Measurements from ENCODE around the gene SERTAD3.
"Not testable (repeated sequence)": the region's sequence is repeated elsewhere in the genome, so short reads cannot be mapped to it uniquely, and the experiment has no call there.

The SERTAD3 gene

DNA sequence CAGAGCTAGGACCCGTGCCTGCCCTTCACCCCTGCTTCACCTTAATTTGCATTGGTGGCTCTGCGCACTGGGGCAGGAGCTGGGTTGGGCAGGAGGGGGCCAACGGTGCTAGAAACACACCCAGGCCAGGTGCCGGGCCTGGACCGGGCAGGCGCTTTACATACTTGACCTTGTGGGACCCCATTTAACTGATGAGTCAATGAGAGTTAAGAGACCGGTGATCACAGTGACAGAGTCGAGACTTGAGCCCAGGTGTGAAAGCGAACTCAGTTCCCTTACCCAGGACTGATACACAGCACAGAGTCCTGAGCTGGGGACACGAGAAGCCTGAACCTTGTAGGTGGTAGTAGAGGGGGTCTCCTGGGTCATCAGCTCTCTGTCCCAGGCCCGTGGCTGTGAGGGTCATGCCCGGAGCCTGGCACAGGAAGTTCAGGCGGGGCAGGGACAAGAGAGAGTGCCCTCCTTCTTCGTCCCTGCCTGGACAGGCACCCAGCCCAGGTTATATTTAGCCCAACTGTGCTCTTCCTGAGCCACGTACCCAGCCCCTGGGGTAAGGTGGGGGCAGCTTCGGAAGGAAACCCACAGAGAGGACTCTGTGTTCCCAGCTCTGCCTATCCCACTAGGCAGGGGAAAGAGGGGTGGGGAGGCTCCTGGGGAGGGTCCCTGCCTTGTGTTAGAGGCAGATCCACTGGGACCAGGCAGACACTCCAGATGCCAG is 32.9 kb downstream of the SERTAD3 start:
- no peak for DNase-seq (ENCODE audit: low read depth in 3 of 3)

DNA sequence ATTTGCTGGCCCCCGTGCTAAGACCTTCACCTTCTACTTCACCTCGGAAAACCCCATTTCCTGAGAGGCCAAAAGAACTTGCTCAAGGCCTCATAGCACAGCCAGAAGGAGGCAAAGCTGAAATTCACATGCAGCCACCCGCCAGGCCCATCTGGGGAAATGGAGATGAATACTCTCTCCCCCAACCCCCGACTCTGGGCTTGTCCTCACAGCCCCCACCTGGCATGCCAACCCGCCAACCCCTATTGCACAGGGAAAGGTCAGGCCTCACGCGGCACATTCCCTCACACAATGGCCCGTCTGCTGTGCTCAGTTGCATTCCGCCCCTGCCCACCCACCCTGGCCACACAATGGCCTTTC is 34.1 kb downstream of the SERTAD3 start:
- no peak for DNase-seq (ENCODE audit: low read depth in 3 of 3)

DNA sequence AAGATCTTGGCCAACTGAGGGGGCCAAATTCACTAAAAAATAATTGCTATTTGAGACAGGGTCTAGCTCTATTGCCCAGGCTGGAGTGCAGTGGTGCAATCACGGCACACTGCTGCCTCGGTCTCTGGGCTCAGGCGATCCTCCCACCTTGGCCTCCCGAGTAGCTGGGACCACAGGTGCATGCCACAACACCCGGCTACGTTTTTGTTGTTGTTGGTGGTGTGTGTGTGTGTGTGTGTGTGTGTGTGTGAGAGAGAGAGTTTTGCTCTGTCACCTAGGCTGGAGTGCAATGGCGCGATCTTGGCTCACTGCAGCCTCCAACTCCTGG is 35.6 kb downstream of the SERTAD3 start:
- DNase-seq (ENCODE audit: low read depth in 3 of 3) = not testable (repeated sequence)

DNA sequence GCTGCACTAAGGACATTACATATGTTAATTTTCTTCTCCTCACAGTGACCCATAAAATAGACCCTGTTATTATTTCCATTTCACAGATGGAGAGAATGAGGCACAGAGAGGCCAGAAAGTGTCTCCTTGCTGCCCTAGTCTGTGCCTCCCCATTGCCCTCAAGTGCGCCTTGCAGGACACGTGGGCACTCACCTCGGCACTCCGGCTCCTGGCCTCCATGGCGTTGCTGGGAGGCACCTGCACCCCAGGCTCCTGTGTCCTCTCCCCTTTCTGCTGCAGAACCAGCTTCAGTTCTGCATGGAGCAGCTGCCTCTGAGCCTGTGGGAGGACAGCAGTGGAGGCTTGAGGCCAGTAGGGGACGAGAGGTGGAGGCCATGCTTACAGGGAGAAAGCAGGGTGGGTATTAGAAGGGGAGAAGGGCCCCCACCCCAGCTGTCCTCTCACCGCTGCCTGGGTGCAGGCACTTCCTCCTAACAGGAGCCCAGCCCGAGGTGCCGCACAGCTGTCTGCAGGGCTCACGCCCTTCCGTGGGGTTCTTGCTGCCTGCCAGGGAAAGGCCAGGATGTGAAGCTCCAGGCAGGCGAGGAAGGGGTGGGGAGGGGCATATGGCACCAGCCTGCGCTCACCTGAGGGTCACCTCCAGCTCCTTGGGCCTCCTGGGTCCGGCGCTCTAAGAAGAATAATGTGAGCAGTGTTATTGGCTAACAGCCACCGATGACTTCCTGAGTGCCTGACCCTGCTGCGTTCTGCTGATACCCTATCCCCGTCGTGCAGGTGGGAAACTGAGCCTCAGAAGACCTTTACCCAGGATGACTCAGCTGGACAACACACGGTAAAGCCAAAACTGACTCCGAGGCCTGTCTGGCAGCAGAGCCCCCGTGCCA is 36.2 kb downstream of the SERTAD3 start:
- no peak for DNase-seq (ENCODE audit: low read depth in 3 of 3)

DNA sequence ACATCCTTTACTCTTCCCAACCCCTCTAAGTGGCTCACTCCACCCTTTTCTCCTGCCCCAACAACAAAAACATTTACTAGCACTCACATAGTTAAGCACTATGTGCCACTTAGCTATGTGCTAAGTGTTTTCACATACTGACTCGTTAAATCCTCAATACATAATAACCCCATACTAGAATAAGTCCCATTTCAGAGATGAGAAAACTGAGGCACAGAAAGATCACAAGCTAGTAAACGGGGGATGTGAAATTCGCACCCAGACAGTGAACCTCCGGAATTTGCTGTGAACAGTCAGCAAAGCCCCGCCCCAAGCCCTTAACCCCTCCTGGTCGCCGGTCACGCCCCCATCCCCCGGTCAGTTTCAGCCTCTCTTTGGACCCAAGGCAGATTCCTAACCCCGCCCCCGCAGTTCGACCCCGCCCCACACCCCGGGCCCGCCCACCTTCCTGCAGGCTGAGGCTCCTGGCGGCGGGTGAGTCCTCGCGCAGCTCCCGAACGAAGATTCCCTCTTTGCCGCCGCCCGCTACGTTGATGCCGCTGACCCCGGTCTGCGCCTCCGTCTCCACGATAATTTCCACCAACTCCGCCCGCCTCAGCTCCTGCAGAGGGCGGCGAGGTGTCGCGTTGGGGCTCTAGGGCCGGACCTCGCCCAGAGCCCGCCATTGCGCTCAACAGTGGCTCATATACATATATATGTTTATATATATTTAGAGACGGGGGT is 40.7 kb downstream of the SERTAD3 start:
- DNase-seq (ENCODE audit: low read depth in 3 of 3) = peak; percentile 56 to 92 (median 57)

DNA sequence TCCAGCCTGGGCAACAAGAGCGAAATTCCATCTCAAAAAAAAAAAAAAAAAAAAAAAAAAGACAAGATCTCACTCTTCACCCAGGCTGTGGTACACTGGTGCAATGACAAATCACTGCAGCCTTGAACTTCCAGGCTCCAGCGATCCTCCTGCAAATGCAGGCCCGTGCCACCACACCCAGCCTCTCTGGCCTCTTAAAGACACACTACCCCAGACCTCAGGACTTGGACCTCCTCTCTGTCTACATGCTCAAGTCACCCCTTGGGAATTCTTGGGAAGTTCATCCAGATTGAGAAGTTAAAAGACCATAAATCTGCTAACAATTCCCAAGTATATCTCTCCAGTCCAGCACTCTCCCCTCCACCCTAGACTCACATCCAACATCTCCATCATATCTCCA is 43.6 kb downstream of the SERTAD3 start:
- DNase-seq (ENCODE audit: low read depth in 3 of 3) = no peak

DNA sequence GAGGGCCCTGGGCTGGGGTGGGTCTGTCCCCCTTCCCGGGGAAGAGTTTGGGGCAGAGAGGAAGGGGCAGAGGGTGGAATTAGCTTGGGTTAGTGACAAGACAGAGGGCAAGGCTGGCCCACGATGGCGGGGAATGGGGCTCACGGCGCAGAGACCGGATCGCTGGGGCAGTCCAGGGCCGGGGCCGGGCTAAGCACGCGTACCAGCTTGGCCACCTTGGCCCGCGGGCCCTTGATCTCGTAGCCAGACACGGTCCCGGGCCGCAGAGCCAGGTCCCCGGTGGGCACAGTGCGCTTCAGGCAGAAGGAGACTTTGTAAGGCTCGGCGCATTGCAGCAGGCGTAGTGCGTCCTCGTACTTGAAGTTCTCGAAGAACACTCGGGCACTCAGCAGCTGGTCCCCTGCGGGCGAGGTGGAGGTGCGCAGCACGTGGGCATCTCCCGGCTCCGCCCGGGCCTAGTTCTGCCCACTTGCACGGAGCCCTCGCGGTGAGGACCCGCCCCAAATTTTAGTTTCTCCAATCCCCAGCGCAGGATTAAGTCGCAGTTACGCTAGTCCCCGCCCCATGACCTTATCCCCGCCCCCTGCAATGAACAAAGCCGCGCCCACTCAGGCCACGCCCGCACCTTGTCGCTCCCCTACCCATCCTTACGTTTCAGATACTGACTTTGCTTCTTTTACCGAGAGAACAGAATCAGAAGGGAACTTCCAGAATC is 45.6 kb downstream of the SERTAD3 start:
- peak; percentile 40 to 73 (median 51) for DNase-seq (ENCODE audit: low read depth in 3 of 3)

DNA sequence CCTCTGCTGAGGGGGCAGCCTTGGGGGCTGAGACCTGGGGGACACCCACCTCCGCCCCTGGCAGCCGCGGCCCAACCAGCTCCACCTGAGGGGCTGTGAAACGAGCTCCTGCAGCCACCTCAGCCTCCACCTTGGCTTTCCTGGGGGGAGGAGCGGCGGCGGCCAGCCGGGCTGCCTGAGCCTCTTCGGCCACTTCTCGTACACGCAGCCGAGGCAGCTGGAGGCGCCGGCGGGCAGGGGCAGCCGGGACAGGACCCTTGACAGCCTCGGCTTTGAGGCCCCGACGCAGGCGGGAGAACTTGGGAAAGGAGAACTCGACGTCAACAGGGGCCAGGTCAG is 46.6 kb downstream of the SERTAD3 start:
- DNase-seq (ENCODE audit: low read depth in 3 of 3) = no peak

DNA sequence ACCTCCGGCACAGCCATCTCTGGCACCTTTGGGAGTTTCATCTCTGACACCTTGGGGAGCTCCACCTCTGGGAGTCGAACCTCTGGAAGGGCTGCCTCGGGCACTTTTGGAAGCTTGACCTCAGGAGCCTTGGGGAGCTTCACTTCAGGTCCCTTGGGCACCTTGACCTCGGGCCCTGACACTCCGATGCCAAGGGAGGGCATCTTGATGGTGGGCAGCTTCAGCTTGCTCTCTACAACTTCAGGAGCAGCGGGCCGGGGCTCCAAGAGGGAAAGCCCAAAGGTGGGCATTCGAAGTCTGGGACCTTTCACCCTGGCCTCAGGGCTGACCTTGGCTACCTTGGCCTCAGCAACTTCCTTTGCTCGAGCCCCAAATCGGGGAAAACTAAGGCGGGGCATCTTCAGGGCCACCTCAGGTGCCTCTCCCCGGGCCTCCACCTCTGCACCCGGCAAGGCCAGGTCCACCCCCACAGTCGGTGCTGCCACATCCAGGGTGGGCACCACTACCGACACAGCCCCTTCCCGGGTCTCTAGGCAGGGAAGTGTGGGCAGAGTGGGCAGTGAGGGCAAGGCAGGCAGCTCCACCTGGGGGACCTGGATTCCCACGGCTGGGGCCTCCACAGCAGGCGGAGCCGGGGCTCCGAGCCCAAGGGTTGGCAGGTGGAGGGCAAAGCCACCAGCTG is 47.1 kb downstream of the SERTAD3 start:
- DNase-seq (ENCODE audit: low read depth in 3 of 3) = no peak

DNA sequence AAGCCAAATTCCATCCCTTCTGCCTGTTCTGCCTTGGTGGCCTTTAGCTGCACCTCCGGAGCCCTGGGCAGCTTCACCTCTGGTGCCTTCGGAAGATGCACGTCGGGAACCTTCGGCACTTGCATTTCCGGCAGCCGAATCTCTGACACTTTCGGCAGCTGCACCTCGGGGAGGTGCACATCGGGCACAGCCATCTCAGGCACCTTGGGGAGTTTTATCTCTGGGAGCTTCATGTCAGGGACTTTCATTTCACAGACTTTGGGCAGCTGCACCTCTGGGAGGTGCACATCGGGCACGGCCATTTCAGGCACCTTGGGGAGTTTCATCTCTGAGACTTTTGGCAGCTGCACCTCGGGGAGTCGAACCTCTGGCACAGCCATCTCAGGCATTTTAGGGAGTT is 48.2 kb downstream of the SERTAD3 start:
- no peak for DNase-seq (ENCODE audit: low read depth in 3 of 3)

DNA sequence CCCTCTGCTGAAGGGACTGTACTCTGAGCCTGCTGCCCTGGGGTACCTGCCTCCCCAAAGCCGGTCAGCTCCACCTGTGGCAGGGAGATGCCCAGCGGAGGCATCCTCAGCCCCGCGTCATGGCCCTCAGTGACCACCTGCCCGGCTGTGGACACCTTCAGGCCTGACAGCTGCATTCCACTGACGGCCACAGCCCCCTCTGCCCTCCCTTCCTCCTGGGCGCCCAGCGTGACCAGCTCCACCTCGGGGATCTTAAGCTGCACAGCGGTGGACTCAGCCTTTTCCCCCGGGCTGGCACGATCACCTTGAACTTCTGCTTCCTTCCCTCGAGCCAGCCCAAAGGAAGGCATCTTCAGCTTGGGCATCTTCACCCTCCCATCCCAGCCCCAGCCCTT is 49.3 kb downstream of the SERTAD3 start:
- no peak for DNase-seq (ENCODE audit: low read depth in 3 of 3)

DNA sequence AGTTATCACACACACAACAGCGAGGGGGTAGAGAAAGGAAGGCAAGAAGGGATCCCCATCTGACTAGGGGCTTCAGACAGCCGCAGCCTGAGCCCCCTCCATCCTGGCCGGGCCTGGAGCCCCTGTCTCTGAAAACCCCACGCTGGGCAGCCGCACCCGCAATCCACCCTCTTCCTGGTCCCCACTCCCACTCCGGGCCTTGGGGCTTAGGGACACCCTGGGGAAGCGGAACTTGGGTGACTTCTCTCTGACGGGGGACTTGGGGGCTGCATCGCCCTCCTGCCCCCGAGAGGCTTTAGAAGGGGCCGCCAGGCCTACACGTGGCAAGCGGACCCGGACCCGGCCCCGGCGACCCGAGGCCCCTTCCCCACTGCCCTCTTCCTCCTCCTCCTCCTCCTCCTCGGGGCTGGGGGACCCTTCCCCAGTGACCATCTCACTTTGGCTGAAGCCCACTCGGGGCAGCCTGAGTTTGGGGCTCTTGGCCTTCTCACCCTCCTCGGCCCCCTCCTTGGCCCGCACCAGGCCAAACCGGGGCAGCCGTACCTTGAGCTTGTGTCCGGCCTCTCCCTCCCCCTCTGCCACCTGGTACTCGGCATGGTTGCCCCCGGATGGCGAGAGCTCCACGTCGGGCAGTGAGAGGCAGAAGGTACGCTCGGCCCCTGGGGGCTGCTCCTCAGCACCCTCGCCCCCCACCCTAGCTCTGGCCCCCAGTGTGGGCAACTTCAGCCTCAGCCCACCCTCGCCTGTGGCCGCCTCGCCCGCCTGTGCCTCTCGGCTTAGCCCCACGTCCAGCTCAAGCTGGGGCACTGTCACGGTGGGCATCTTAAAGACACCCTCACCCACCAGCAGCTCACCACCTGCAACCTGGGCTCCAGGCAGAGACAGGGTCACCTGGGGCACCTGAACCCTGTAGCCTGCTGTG is 50.0 kb downstream of the SERTAD3 start:
- no peak for DNase-seq (ENCODE audit: low read depth in 3 of 3)

DNA sequence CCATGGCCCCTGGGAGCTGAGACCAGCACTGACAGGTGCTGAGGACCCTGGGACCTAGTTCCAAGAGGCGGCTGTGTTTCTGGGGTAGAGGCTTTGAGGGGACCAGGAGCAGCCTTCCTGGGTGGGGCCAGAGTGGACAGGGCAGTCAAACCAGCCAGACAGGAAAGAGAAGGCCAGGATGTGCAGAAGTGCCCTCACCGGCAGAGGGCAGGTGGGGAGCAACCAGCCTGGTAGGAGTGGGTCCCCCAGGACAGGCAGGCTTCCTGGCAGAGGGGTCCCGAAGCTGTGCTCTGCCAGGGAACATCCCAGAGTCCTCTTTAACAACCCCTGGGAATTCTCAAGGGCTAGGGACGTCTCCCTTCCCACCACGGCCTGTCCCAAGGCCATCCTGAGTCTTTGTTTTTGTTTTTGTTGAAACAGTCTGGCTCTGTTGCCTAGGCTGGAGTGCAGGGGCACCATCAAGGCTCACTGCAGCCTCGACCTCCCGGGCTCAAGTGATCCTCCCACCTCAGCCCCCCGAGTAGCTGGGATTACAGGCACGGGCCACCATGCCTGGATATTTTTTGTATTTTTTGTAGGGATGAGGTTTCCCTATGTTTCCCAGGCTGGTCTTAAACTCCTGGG is 51.1 kb downstream of the SERTAD3 start:
- no peak for DNase-seq (ENCODE audit: low read depth in 3 of 3)

DNA sequence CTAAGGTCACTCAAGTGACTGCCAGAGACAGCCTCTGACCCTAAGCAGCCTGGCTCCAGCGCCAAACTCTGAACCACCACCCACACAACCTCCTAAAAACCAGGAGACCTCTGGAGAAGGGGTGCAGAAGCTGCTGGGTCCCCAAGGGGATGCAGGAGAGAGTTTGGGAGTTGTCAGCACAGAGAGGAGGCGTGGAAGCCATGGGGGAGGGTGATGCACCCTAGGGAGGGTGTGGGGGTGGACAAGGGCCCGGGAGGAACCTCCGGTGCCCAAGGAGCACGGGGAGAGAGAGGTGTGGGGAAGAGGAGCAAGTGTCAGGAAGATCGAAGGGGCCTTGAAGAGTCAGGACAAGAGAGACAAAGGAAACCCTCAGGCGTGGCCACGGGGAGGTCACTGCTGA is 52.0 kb downstream of the SERTAD3 start:
- no peak for DNase-seq (ENCODE audit: low read depth in 3 of 3)
